Eye (tissue), 1 donor: ENCODE results near the gene ONECUT3.
"Not testable (repeated sequence)": the region's sequence is repeated elsewhere in the genome, so short reads cannot be mapped to it uniquely, and the experiment has no call there.

Experiments
- DNase-seq: peaks from one replicate; pipeline ENCODE4 v3.0.0-alpha.2; 2015

ONECUT3 gene

DNA sequence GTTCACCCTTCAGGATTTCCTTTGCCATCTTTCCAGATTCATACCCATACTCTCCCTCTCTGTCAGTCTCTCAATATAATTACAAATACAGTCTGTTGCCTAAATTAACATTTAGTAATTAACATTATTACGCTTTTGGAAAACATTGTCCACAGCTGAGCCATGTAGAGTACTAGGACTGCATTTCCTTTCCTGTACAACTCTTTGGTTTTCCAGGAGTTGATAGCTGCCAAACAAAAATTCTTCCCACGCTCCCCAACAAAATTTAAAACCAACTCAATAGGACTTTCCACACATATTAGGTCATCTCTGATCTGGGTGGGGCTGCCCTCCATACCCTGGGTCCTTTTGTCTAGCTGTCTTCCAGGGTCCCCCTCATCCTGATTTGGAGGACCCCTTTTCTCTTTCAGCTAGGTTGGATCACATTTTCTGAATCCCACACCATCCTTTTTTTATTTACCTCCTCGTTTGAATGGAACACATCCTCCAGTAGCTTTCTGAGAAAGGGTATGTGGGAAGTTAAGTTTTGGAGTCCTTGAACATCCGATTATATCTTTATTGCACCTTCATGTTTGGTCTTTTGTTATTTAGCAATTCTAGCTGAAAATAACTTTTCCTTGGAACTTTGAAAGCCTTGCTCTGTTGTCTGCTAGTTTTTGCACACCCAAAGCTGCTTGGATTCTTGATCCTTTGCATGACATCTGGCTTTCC, 17.7 kb downstream of the ONECUT3 start:
- no peak for DNase-seq

DNA sequence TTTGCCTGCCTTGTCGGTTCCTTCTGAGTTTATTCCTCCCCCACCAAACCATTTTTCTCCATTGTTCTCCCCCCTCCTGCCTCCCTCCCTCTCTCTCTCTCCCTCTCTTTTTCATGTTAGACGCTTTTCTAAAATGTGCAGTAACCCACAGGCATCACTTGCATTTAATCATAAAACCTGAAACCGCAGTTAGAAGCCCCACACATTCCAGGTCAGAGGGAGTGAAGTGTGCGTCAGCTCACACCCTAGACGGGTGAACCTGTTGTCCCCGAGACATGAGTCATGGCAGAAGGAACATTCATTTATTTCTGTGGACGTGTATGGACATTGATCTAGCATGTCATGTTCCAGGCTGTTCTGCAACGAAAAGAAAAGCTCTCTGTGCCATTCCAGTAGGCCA, 19.9 kb downstream of the ONECUT3 start:
- DNase-seq = no peak

DNA sequence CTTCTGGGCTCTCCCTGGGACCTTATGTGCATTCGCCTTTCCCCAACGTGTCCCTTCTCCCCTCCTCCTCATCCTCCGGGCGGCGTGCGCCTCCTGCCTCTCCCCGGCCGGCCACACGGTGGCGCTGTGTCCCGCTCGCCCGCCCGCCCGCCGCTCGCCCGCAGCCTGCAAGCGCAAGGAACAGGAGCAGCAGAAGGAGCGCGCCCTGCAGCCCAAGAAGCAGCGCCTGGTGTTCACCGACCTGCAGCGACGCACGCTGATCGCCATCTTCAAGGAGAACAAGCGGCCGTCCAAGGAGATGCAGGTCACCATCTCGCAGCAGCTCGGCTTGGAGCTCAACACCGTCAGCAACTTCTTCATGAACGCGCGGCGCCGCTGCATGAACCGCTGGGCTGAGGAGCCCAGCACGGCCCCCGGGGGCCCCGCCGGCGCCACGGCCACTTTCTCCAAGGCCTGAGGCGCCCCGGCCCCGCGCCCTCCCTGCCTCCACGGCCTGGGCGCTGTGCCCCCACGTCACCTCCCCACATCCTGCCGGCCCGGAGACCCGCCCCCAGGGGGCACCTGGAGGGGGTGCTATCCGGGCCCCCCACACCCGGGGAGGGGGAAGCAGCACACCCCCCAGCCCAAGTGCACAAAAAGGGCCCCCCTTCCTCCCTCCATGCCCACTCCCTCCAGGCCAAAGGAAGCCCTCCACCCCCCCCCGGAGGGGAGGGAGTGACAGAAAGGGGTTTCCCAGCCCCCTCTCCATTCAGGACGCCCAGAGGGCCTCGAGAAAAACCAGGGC, 21.9 kb downstream of the ONECUT3 start:
- DNase-seq = no peak

DNA sequence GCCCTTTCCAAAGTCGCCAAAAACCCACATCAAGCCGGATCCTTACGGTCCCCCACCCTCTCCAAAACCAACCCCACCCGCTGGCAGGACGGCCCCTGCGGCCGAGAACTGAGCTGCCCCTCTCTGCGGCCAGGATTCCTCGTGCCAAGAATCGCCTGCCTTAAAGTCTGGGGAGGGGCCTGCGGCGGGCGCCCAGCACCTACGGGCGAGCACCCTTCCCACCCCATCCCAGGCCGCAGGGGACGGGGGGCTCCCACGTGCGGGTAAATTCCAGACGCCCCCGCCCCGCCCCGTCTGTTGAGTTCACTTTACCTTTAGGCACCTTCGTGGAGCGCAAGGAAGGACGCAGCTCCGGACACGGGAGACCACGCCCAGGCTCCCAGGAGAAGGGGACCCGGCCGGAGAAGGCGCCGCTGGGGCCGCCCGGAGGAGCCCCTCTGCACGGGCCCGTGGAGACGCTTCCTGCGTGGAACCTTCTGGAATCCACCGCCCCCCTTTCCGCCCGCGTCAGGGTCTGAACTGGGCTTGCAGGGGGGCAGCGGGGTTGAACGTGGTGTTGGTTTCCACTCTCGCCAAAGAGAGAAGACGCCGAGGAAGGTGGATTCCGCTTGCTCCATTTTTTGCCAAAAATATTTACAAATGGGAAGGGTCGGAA, 22.8 kb downstream of the ONECUT3 start:
- DNase-seq = no peak

DNA sequence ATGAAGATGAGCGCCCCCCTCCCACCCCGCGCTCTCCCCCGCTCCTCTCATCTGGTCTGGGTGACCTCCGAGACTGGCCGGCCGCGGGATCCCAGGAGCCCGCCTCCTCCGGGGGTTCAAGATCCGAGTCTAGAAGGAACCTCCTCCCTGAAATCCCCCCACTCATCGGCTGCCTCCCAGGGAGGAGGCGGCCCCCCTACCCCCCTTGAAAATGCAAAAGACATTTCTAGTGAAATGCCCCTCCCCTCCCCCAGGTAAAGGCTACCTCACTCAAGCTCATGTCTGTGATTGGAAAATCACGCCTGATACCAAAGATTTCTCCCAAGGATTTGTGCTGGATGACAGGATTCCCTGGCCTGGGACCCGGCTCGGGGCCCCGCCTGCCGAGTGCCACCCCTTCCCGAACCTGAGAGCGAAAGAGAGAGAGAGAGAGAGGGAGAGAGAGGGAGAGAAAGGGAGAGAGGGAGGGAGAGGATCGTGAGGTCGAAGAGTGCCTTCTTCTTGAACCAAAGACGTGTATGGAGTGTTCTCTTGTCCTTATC, 23.4 kb downstream of the ONECUT3 start:
- DNase-seq = peak; percentile 20

DNA sequence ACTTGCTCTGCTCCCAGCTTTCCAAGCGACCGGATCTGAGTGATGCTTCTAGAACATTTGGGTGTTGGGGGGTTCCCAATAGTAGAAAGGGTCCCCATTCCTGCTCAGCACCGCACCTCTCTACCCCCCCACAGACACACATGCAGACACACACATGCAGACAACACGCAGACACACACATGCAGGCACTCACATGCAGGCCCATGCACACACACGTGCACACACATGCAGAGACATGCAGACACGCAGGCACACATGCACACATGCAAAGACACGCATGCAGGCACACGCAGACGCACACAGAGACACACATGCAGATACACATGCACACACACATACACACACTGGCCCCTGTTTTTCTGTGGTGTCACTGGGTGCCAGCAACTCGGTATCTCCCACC, 23.8 kb downstream of the ONECUT3 start:
- DNase-seq = no peak

DNA sequence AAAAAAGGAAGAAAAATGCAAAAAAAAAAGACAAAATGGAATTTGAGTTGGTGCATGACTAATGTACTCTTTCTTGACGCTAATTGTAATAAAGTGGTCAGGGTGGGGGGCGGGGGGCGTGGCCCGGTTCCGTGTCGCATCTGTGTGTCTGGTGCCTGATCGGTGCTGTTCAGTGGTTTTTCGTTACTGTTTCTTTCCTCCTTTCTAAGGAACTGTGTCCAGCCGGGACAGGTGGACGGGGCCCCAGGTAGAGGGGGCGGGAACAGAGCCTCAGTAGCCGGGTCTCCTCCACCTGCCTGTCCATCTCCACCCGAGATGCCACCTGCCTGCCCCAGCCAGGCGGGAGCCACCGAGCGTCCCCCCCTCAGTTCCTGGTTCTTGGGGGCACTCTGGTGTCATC, 26.3 kb downstream of the ONECUT3 start:
- no peak for DNase-seq

DNA sequence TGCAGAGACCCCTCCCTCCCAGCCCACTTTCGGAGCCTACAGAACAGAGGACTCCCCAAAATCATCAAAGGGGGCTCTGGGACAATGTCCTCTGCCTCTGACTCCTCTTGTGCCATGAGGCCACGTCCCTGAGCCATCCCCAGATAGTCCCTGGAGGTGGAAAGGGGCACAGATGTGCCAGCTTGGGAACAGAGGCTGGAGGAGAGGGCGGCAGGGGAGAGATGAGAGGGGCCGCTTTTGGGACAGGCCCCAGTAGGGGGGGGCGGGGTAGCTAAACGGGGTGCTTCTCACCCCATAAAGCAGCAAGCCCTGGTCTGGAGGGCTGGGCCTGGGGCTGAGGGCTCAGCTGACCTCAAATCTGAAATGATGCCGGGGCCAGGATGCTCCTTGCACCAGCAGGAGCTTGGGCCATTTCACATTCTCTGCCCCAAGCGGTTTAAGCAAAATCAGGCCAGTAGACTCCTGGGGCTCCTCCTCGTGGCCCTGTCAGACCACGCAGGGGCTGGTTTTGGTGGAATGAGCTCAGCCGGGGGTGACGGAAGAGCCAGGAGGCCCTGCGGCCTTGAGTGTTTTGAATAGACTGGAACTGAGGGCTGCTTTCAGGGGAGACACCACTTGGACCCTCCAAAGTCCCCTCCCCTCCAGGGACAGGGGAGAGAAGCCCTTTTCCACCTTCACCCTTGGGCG, 27.1 kb downstream of the ONECUT3 start:
- DNase-seq = peak; percentile 53

DNA sequence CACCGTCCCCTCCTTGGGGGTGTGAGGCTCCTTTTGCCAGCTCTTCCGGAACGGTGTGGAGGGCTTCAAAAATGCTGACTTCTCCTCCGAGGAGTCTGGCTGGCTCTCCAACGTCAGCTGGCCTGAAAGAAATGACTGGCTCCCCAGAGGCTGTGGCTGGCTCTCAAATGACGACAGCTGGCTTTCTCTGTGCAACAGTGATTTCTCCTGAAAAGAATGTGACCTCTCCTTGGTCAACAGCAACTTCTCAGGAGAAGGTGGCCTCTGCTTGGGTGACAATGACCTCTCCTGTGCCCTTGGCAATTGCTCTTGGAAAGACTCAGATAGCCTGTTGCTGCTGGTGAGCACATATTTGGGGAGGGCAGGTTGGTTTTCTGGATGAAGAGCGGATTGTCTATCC, 29.2 kb downstream of the ONECUT3 start:
- no peak for DNase-seq

DNA sequence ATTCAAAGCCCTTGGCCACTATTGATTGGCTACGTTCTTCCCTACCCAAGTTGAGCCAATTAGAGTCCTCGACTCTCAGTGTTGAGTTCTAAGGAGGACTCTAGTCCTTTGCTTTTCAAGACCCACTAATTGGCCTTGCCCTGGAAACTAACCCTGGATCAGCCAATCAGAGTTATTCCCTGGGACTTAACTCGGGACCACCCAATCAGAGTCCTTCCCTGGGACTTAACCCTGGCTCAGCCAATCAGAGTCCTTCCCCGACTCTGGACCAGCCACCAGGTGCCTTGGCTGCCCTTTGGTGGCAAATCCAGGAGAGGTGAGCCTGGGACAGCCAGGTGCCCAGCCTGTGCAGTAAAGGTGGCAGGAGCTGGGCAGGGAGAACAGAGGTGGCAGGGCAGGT, 30.0 kb downstream of the ONECUT3 start:
- no peak for DNase-seq

DNA sequence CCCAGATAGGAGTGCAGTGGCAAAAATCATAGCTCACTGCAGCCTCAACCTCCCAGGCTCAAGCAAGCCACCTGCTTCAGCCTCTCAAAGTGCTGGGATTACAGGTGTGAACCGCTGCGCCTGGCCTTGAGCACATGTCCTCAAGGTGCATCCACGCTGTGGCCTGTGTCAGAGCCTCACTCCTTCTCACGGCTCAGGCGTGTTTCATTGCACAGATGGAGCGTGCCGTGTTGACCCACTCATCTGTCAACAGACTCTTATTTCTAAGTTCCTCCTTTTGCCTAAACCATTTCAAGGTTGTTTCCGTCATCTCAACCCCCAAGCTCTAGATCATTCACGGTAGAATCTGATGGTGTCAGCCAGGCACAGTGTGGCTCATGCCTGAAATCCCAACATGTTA, 30.6 kb downstream of the ONECUT3 start:
- DNase-seq = no peak

DNA sequence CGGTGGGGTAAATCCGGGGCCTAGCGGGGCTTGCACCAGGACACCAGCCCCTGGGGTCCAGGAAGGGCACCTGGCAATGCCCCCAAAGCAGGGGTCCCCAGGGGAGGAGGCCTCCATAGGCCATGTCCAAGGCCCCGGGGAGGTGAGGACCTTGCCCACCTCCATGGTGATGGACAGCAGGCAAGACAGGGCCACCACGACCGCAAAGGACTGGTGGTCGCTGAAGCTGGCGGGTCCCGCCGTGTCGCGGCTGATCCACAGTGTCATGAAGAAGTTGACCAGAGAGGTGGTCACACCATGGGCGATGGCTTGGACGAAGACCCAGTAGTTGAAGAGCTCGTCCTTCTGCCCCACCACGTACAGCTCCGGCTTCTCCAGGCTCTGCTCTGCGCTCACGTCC, 32.0 kb downstream of the ONECUT3 start:
- DNase-seq = no peak

DNA sequence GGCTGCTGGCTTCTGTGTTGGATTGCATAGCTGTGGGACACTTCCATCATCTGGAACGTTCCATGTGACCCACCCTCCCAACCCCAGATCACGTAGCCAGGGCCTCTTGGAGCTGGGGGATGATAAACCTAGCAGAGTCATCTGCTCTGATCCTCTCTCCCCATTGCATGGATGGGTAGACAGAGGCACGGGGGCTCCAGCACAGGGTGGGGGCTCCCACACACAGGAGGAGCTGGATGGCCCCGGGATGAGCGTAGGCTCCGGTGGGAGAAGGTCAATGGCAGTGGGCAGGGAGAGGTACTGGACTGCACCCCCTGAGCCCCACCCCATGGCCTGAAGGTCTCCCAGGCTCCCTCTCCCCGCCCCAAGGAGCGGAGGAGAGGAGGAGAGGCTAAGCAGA, 33.4 kb downstream of the ONECUT3 start:
- DNase-seq = no peak

DNA sequence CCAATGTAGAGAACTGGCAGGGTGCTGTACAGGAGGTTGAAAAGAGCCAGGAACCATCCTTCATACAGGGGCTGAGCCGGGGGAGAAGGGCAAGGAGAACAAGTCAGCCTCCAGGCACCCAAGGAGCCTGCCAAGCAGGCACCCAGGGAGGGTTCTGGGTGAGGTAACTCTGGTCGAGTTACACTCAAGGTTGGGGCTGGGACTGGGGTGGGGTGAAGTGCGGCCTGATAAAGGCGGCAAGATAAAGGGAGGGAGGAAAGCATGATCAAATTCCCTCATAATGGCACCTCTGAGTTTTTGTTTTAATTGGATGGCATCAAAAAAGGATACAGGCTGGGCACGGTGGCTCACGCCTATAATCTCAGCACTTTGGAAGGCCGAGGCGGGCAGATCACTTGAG, 33.8 kb downstream of the ONECUT3 start:
- DNase-seq = no peak

DNA sequence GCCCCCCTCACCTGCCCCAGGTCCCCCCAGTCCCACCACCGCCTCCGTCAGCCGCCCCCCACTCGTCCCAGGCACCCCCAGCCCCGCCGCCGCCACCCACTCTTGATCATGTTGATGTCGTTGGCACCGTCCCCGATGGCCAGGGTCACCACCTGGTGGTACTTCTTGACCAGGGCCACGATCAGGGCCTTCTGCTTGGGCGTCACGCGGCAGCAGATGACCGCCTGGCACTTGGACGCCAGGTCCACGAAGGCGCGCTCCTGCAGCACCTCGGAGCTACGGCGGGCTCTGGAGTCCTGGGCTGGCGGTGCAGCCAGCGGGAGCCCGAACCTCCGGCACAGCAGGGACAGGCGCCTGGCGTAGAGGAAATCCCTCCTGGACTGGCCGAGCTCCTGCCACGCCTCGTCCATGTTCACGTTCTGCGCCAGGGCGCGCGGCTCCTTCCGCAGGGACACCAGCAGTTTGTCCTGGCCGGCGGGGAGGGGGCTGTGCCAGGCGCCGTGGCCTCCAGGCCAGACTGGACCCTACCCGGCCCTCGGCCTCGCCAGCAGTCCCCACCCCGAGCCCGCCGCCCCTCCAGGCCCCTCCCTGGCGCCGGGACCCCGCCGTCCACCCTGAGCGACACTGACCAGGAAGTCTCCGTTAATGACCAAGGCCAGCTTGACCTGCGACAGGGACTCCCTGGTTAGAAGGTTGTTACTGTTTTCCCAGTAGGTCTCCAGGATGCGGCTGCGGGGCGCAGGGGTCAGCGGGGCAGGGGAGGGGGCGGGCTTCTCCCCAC, 36.1 kb downstream of the ONECUT3 start:
- DNase-seq = no peak

DNA sequence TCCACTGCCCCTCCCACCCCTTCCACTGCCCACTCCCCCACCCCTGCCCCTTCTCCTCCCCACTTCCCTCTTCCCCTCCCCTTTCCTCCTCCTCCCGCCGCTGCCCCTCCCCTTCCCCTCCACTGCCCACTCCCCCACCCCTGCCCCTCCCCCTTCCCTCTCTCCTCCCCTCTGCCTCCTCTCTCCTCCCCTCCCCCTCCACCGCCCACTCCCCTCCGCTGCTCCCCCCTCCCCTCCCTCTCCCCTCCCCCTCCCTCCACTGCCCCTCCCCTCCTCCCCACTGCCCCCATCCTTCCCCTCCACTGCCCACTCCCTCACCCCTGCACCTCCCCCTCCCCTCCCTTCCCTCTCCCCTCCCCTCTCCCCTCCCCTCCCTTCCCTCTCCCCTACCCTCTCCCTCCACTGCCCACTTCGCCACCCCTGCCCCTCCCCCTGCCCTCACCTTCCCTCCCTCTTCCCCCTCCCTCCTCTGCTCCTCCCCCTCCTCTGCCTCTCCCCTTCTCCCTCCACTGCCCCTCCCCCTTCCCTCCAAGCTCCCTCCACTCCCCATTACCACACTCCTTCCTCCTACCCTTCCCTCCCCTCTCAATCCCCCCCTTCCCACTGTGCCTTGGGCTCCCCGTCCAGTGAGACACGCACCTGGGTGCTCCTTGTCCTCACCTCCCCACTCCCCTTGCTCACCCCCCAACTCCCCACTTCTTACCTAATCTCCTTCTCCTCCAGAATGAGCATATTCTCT, 36.9 kb downstream of the ONECUT3 start:
- no peak for DNase-seq

DNA sequence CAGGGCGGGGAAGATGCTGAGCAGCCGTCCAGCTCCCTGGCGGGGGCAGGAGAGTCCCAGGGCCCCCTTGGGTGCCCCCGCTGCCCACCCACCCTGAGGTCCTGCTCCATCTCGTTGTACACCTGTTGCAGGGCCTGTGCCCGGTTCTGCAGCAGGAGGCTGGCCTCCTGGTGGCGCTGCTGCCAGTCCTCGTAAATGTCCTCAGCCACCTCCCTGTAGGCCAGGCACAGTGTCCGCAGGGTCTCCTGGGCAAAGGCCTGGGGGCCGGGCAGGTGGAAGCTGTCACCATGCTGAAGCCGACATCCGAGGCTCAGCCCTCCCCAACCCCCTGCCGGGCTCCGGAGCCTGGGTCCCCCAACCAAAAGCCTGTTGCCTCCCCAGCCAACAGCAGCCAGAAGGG, 38.6 kb downstream of the ONECUT3 start:
- DNase-seq = no peak

DNA sequence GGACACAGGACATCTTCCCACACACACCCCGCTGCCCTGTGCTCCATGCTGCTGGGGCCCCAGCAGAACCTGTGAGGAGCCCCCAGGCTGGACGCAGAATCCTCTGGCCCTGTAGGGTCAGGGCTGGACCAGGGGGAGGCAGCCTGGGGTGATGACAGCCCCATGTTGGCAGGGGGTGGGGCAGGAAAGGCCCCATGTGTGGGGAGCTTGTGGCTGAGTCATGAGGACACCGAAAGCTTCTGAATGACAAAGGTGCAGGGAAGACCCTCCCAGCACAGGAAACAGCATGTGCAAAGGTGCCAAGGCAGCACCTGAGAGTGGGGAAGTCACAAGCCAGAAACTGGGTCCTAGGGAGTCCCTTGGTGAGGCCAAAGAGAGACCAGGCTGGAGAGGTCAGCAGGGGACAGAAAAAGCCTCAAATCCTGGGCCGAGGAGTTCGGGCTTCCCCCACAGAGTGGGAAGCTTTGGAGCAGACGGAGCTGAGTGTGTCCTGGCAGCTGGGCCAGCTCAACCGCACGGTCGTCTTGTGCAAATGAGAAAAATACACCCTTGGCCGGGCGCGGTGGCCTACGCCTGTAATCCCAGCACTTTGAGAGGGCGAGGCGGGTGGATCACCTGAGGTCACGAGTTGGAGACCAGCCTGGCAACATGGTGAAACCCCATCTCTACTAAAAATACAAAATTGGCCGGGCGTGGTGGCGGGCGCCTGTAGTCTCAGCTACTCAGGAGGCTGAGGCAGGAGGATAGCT, 41.3 kb downstream of the ONECUT3 start:
- DNase-seq = no peak

DNA sequence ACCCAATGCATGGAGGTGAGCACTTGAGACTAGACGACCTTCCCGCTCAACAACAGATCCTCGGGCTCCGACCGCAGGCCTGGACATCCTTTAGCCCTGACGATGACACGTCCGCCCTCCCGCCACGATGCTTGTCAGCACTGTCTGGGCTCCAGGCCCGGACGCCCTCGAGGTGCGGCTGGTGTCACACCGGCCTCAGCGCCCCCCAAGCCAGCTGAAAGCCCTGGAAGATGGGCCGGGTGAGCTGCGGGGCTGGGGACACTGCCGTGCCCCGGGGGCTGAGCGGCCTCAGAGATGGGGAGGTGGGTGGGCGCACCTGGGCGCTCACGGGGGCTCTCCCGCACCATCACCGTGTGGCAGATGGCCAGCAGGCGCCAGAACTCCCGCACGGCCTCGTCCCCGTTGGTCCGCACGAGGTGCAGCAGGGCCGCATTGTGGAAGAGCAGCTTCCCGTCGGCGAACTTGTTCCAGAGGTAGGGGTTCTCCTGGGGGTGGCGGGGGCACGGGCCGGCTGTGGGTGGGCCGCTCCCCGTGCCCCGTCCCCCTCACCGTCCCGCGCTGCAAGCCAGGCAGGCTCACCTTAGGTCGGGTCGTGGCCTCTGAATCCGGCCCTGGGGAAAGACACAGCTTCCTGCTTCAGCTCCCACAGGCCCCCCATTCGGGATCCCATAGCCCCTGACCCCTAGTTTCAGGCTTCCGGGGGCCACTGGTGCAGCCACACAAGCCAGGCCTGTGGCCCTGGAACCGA, 43.3 kb downstream of the ONECUT3 start:
- no peak for DNase-seq

DNA sequence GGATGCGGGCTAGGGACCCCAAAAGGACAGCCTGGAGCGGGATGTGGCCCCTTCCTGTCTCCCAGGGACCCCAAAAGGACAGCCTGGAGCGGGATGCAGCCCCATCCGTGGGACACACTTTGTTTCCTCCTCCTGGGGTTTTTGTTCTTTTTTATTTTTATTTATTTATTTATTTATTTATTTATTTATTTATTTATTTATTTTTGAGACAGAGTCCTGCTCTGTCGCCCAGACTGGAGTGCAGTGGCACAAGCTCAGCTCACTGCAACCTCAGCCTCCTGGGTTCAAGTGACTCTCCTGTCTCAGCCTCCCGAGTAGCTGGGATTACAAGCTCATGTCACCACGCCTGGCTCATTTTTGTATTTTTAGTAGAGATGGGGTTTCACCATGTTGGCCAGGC, 44.0 kb downstream of the ONECUT3 start:
- not testable (repeated sequence) for DNase-seq
